K562 (cell line): Measurements from ENCODE around the gene G2E3. TPM values are rescaled to one million over a fixed set of nuclear protein-coding genes. Genes with fewer than 3 reads are reported as not detected.

Source experiments
- ATAC-seq: fragments of 200-7000 bp; cut with Tn5 transposase; 3 replicates; pipeline ENCODE4 v1.9.1; 2020; ENCODE audit warnings: moderate library complexity
- BruUV-seq: library from RNA; stranded (reverse); fragments of 400-500 nt; replicated peaks from 2 replicates; lab custom pipeline; 2021; lab: Mats Ljungman, UMichigan
- CTCF ChIA-PET: fragments of 300-600 bp; formaldehyde crosslinking; extraction: SDS; loops from one replicate; lab custom pipeline; 2021; ENCODE audit warnings: low intra/inter-chr PET ratio; lab: Yijun Ruan, JAX
- POLR2A ChIA-PET: fragments of 300-600, 350-650 bp; sonication (Branson Sonifier 250); formaldehyde crosslinking; extraction: SDS; loops from one replicate; lab custom pipeline; 2021; ENCODE audit warnings: antibody characterized with exemption, inconsistent platforms; lab: Yijun Ruan, JAX
- DNase-seq, 4 experiments: peaks; one replicate each; pipeline versions ENCODE4 v3.0.0 to v3.0.0-alpha.2; 2011 to 2018; ENCODE audit warnings: low spot score in 3 of 4, mixed read lengths in 3 of 4; ENCODE audit errors: extremely low read depth in 1 of 4
- FAIRE-seq: peaks from 2 replicates; lab custom pipeline; 2011; peaks lifted over from hg19 to GRCh38; lab: Jason Lieb, UNC
- H2AFZ ChIP-seq: 2 replicates; pipeline ENCODE4 v1.6.0; 2011; ENCODE audit warnings: low read depth, low read length, control low read depth, inconsistent platforms
- H3K27ac ChIP-seq: fragments of 200-600 bp; 3 replicates; pipeline ENCODE4 v1.8.0; 2011; ENCODE audit warnings: low read depth, mild to moderate bottlenecking, control low read depth, inconsistent platforms, low read length, moderate library complexity, mixed read lengths; ENCODE audit errors: extremely low read depth
- H3K27me3 ChIP-seq, 2 experiments: fragments of 300-600 bp in 1 of 2; 2 replicates in 1 of 2; 3 replicates in 1 of 2; pipeline versions ENCODE4 v1.6.0 to v1.8.0; 2011; ENCODE audit warnings: inconsistent platforms in 2 of 2, low read length in 2 of 2, mild to moderate bottlenecking in 1 of 2, mixed read lengths in 1 of 2, moderate library complexity in 1 of 2; ENCODE audit not compliant: control insufficient read depth in 2 of 2, insufficient read depth in 2 of 2
- H3K36me3 ChIP-seq: fragments of 300-600 bp; 3 replicates; pipeline ENCODE4 v1.8.0; 2011; ENCODE audit warnings: mild to moderate bottlenecking, low read length, inconsistent platforms; ENCODE audit not compliant: control insufficient read depth, insufficient read depth
- H3K4me1 ChIP-seq, 2 experiments: fragments of 200-600 bp in 1 of 2; replicated peaks in 1 of 2; 2 replicates in 1 of 2; 3 replicates in 1 of 2; pipeline versions ENCODE4 v1.5.1 to v1.8.0; 2011; ENCODE audit warnings: inconsistent platforms in 2 of 2, low read length in 2 of 2, mild to moderate bottlenecking in 1 of 2, mixed read lengths in 1 of 2, moderate library complexity in 1 of 2; ENCODE audit not compliant: control insufficient read depth in 2 of 2, insufficient read depth in 2 of 2
- H3K4me2 ChIP-seq: 2 replicates; pipeline ENCODE4 v1.6.1; 2011; ENCODE audit warnings: low read length, control low read depth, inconsistent platforms, mixed read lengths; ENCODE audit not compliant: insufficient read depth
- H3K4me3 ChIP-seq: fragments of 200-600 bp; sonication (generic), shearing (Covaris generic); 2 replicates; pipeline ENCODE4 v1.5.1; 2016; ENCODE audit warnings: control low read depth, inconsistent platforms
- H3K79me2 ChIP-seq: fragments of 200-600 bp; 3 replicates; pipeline ENCODE4 v1.8.0; 2011; ENCODE audit warnings: low read length, inconsistent platforms; ENCODE audit not compliant: control insufficient read depth, insufficient read depth
- H3K9ac ChIP-seq, 2 experiments: 2 replicates each; pipeline versions ENCODE4 v1.6.0 to v1.6.1; 2011; ENCODE audit warnings: low read depth in 2 of 2, low read length in 2 of 2, control low read depth in 1 of 2, inconsistent platforms in 1 of 2, mild to moderate bottlenecking in 1 of 2, mixed read lengths in 1 of 2; ENCODE audit not compliant: insufficient read depth in 1 of 2
- H3K9me1 ChIP-seq: one replicate; pipeline ENCODE4 v1.6.0; 2011; ENCODE audit warnings: inconsistent platforms, mild to moderate bottlenecking, low read length, moderate library complexity; ENCODE audit not compliant: control insufficient read depth, insufficient read depth
- H3K9me3 ChIP-seq: replicated peaks from 2 replicates; pipeline ENCODE4 v1.5.1; 2011; ENCODE audit warnings: low read depth, low read length, inconsistent platforms; ENCODE audit not compliant: control insufficient read depth, insufficient read depth
- H4K20me1 ChIP-seq: replicated peaks from 2 replicates; pipeline ENCODE4 v1.6.1; 2011; ENCODE audit warnings: low read length, inconsistent platforms, mixed read lengths; ENCODE audit not compliant: control insufficient read depth, insufficient read depth
- ARNT ChIP-seq, 2 experiments: fragments of 450-650 bp; IDR thresholded peaks; 2 replicates each; pipeline ENCODE4 v1.6.1; 2016; ENCODE audit warnings: mild to moderate bottlenecking in 1 of 2
- GATA2 ChIP-seq: sonication (generic); formaldehyde crosslinking; IDR thresholded peaks from 2 replicates; pipeline ENCODE4 v1.4.0; 2020; ENCODE audit warnings: mild to moderate bottlenecking, missing genetic modification reagents
- HCFC1 ChIP-seq: IDR thresholded peaks from 2 replicates; pipeline ENCODE4 v1.6.1; 2012; ENCODE audit warnings: low read depth, low read length, improper control_type of control experiment
- HDGF ChIP-seq: fragments of 450-650 bp; IDR thresholded peaks from 2 replicates; pipeline ENCODE4 v1.6.1; 2016
- RBFOX2 ChIP-seq: fragments of 200-400 bp; formaldehyde crosslinking; IDR thresholded peaks from 2 replicates; pipeline ENCODE4 v1.6.1; 2017; ENCODE audit warnings: low read depth, mild to moderate bottlenecking, low read length, moderate library complexity
- RFX7 ChIP-seq: fragments of 250-450 bp; sonication (Bioruptor Pico); IDR thresholded peaks from 2 replicates; pipeline ENCODE4 v1.5.1; 2021; ENCODE audit warnings: mild to moderate bottlenecking
- STAT5A ChIP-seq: IDR thresholded peaks from 2 replicates; pipeline ENCODE4 v1.6.1; 2012; ENCODE audit warnings: low read length, inconsistent platforms, borderline replicate concordance
- ZBTB1 ChIP-seq: sonication (generic); formaldehyde crosslinking; IDR thresholded peaks from 2 replicates; pipeline ENCODE4 v1.8.1; 2023; ENCODE audit warnings: missing genetic modification reagents, low read depth, mild to moderate bottlenecking, borderline replicate concordance
- ZNF232 ChIP-seq: sonication (generic); formaldehyde crosslinking; IDR thresholded peaks from 2 replicates; pipeline ENCODE4 v1.8.0; 2022; ENCODE audit warnings: mild to moderate bottlenecking, missing genetic modification reagents
- WGBS: fragments of 100-300 bp; shearing (Covaris generic); methylation state at CpG from one replicate; pipeline ENCODE4 v1.1.6; 2016; ENCODE audit warnings: low coverage, mixed read lengths; ENCODE audit not compliant: insufficient coverage; ENCODE audit errors: missing lambda C conversion rate; 5-methylcytosine and 5-hydroxymethylcytosine counted together
- in situ Hi-C: fragments of 300-500 bp; cut with MboI; formaldehyde crosslinking; loops from 4 replicates; pipeline ENCODE4 v1.15.0; 2018; ENCODE audit warnings: inconsistent platforms, mixed read lengths
- intact Hi-C: fragments of 100-400 bp; cut with micrococcal nuclease; formaldehyde crosslinking; loops from 2 replicates; pipeline ENCODE4 v1.14.2; 2022
- polyA plus RNA-seq, 8 experiments: library from polyadenylated mRNA; depleted of rRNA in 4 of 8; stranded (reverse) in 5 of 8; unstranded in 3 of 8; fragments of >200 nt; fragmentation: Nextera tagmentation in 2 of 8; fragmentation: Illumina TruSeq in 1 of 8; extraction: Ambion mirVana in 2 of 8; extraction: Trizol in 1 of 8; gene quantifications; 2 replicates each; pipeline versions ENCODE4 v1.2.1 to v1.2.3, GENCODE V29; 2011 to 2014; ENCODE audit warnings: inconsistent platforms in 1 of 8, missing spikeins in 1 of 8
- total RNA-seq, 7 experiments: library from RNA; depleted of rRNA in 6 of 7; stranded (reverse); fragments of >200 nt in 6 of 7; fragmentation: Illumina TruSeq in 2 of 7; extraction: Trizol in 2 of 7; gene quantifications; 2 replicates each; pipeline versions ENCODE4 v1.2.1 to v1.2.3, GENCODE V29; 2011 to 2021; ENCODE audit warnings: low replicate concordance in 1 of 7
- TF ChIP-seq, protein P1 (sequence below): IDR thresholded peaks from 2 replicates; pipeline ENCODE4 v1.6.1; 2011; ENCODE audit warnings: borderline replicate concordance, low read depth, mild to moderate bottlenecking, moderate library complexity, low read length; ENCODE audit not compliant: insufficient read depth, poor library complexity, severe bottlenecking
- TF ChIP-seq, protein P2 (sequence below): fragments of 250-450 bp; sonication (Bioruptor Pico); IDR thresholded peaks from 2 replicates; pipeline ENCODE4 v1.8.0; 2021; ENCODE audit warnings: moderate library complexity, mild to moderate bottlenecking, inconsistent platforms
- TF ChIP-seq, protein P3 (sequence below): fragments of 450-650 bp; IDR thresholded peaks from 2 replicates; pipeline ENCODE4 v1.6.1; 2017; ENCODE audit warnings: antibody characterized with exemption

G2E3 gene
- total and polyA plus RNA-seq, 9 of the 15 experiments (the other 6 are each of a cell fraction or from before 2014, with no cell fraction given): 9.8 to 53.5 (median 24.7) TPM

DNA sequence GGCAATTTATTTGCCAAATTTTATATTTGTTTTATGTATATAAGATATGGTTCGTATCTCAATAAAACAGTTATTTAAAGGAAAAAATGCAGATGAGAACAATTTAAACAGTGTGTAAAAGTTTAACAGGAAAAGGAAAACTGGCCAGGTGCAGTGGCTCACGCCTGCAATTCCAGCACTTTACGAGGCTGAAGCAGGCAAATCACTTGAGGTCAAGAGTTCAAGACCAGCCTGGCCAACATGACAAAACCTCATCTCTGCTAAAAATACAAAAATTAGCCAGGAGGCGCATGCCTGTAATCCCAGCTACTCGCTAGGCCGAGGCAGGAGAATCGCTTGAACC lies 22.3 kb downstream of the G2E3 start:
- WGBS: 92% methylated on average over 7 of the region's 7 CpGs
- POLR2A ChIA-PET: no interaction called here
- TF ChIP-seq HDGF: no peak
- no peak for TF ChIP-seq ZBTB1 (CRISPR knock-in tag)
- no peak for TF ChIP-seq ARNT (IDR thresholded peaks at IDR 0.05)
- no peak for TF ChIP-seq RBFOX2
- no peak for TF ChIP-seq GATA2 (CRISPR knock-in tag)
- TF ChIP-seq HCFC1: no peak
- TF ChIP-seq ZNF232 (CRISPR knock-in tag): no peak
- TF ChIP-seq, protein P1, sequence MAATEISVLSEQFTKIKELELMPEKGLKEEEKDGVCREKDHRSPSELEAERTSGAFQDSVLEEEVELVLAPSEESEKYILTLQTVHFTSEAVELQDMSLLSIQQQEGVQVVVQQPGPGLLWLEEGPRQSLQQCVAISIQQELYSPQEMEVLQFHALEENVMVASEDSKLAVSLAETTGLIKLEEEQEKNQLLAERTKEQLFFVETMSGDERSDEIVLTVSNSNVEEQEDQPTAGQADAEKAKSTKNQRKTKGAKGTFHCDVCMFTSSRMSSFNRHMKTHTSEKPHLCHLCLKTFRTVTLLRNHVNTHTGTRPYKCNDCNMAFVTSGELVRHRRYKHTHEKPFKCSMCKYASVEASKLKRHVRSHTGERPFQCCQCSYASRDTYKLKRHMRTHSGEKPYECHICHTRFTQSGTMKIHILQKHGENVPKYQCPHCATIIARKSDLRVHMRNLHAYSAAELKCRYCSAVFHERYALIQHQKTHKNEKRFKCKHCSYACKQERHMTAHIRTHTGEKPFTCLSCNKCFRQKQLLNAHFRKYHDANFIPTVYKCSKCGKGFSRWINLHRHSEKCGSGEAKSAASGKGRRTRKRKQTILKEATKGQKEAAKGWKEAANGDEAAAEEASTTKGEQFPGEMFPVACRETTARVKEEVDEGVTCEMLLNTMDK: no peak
- no peak for TF ChIP-seq STAT5A
- TF ChIP-seq, protein P2, sequence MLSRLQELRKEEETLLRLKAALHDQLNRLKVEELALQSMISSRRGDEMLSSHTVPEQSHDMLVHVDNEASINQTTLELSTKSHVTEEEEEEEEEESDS (CRISPR knock-in tag): no peak
- TF ChIP-seq, protein P3, sequence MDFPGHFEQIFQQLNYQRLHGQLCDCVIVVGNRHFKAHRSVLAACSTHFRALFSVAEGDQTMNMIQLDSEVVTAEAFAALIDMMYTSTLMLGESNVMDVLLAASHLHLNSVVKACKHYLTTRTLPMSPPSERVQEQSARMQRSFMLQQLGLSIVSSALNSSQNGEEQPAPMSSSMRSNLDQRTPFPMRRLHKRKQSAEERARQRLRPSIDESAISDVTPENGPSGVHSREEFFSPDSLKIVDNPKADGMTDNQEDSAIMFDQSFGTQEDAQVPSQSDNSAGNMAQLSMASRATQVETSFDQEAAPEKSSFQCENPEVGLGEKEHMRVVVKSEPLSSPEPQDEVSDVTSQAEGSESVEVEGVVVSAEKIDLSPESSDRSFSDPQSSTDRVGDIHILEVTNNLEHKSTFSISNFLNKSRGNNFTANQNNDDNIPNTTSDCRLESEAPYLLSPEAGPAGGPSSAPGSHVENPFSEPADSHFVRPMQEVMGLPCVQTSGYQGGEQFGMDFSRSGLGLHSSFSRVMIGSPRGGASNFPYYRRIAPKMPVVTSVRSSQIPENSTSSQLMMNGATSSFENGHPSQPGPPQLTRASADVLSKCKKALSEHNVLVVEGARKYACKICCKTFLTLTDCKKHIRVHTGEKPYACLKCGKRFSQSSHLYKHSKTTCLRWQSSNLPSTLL: no peak
- TF ChIP-seq RFX7 (CRISPR knock-in tag): no peak
- TF ChIP-seq, all 486 proteins: peak for 0
- no peak overlapping the region for H3K4me2 ChIP-seq
- in situ Hi-C loops: no loop called here
- H3K9me3 ChIP-seq: 0 out of 2 replicates have a peak, but pooled peaks cover 4% of the 10 kb centered on the region
- H3K4me3 ChIP-seq: no peak overlapping the region
- no peak overlapping the region for H2AFZ ChIP-seq
- peaks cover 97% of the 10 kb centered on the region for H3K79me2 ChIP-seq
- intact Hi-C loops: no loop called here
- H3K36me3 ChIP-seq: peaks cover 18% of the 10 kb centered on the region; the same call in 2 of the 3 replicates
- DNase-seq: no peak
- no peaks in the 10 kb centered on the region for H4K20me1 ChIP-seq
- H3K4me1 ChIP-seq: 0 out of 5 replicates have a peak, but pooled peaks cover 0 to 2% of the 10 kb centered on the region in 2 experiments
- no peak overlapping the region for H3K27ac ChIP-seq
- CTCF ChIA-PET: no interaction called here
- H3K9me1 ChIP-seq: no peaks in the 10 kb centered on the region
- no peak for ATAC-seq
- H3K27me3 ChIP-seq: no peaks in the 10 kb centered on the region
- no peak overlapping the region for H3K9ac ChIP-seq
- BruUV-seq: no TSS peak
- no peak for FAIRE-seq
